Epithelial cell of proximal tubule (primary cell): ENCODE results near the gene NAT9. TPM values are rescaled to one million over a fixed set of nuclear protein-coding genes. Genes with fewer than 3 reads are reported as not detected.

Experiments
- DNase-seq: peaks from one replicate; pipeline ENCODE4 v3.0.0-alpha.2; 2011; ENCODE audit warnings: low read depth
- H3K4me3 ChIP-seq: 2 replicates; pipeline ENCODE4 v1.5.1; 2011; ENCODE audit warnings: low read depth, mild to moderate bottlenecking, low read length
- total RNA-seq: library from RNA; depleted of rRNA; stranded (reverse); fragments of >200 nt; gene quantifications from 2 replicates; pipeline ENCODE4 v1.2.3, GENCODE V29; 2015
- TF ChIP-seq, protein P1 (sequence below): conservative IDR thresholded peaks from 2 replicates; pipeline ENCODE4 v1.5.1; 2012; ENCODE audit warnings: low read depth, mild to moderate bottlenecking, low read length

The NAT9 gene
- total RNA-seq, 1 donor from 2014 or later = 24.5 TPM

DNA sequence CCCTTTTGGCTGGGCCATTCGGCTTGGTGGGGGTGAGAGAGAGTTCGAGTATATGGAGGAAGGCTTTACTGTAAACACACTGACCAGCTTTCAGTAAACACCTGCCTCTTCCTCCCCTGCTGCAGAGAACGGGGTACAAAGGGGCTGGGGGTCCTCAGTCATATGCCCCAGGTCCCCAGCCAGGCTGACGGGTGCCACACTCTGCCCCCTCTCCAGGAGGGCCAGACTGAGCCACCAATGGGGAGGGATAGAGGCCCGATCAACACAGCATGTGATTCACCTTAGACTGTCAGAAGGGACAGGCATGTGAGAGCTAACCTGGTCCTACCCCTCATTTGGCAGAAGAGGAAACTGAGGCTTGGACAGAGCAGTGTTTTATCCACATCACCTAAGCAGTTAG is 14.7 kb downstream of the NAT9 start:
- TF ChIP-seq, protein P1, sequence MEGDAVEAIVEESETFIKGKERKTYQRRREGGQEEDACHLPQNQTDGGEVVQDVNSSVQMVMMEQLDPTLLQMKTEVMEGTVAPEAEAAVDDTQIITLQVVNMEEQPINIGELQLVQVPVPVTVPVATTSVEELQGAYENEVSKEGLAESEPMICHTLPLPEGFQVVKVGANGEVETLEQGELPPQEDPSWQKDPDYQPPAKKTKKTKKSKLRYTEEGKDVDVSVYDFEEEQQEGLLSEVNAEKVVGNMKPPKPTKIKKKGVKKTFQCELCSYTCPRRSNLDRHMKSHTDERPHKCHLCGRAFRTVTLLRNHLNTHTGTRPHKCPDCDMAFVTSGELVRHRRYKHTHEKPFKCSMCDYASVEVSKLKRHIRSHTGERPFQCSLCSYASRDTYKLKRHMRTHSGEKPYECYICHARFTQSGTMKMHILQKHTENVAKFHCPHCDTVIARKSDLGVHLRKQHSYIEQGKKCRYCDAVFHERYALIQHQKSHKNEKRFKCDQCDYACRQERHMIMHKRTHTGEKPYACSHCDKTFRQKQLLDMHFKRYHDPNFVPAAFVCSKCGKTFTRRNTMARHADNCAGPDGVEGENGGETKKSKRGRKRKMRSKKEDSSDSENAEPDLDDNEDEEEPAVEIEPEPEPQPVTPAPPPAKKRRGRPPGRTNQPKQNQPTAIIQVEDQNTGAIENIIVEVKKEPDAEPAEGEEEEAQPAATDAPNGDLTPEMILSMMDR = no peak
- no peak for DNase-seq
- H3K4me3 ChIP-seq = no peak overlapping the region

DNA sequence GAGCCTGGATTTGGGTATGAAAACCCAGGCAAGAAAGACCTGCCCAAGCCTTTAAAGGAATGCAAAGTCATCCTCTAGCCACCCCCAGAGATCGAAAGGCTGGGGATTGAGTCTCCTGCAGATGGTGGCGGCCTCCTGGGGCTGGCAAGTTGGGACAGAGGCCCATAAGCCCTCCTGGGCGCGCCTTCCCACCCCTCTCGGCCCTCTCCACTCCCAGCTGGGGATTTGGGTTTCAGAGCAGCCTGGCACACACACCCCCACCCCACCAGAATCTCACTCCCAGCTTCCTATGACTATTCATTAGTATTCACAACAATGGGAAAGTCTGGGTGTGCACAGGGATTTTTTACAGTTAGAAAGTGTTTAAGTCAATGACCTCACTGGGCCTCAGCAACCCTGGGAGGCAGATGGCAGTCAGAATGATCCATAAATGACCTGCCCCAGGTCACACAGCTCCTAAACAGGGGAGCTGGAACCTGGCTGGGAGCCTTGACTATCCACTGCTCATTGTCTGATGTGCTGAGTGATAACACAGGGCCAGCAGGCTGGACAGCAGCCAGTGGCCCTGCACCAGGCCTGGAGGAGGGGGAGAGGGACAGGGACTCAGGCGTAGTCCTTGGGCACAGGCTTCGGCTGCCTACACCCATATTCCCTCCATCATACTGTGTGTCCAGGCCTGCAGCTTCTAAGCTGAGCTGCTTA is 15.6 kb downstream of the NAT9 start:
- H3K4me3 ChIP-seq = no peak overlapping the region
- TF ChIP-seq, protein P1 = no peak
- no peak for DNase-seq

DNA sequence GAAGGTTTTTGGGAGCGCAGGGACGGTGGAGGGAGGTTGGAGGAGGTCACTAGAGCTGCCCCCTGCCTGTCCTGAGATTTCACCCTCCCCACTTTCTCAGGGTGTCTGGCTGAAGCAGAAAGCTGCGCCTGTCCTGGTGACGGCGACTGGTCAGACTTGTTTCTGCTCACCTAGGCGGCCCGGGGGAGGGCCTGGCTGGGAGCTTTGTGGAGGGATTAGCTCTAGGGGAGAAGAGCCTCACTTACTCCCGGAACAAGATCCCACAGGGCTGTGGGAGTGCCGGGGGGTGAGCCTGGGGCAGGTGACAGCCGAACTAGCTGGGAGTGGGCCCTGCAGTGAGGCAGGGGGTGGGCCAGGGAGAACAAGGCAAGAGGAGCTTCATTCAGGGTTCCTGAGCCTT is 16.2 kb downstream of the NAT9 start:
- no peak for DNase-seq
- TF ChIP-seq, protein P1 = no peak
- no peak overlapping the region for H3K4me3 ChIP-seq

DNA sequence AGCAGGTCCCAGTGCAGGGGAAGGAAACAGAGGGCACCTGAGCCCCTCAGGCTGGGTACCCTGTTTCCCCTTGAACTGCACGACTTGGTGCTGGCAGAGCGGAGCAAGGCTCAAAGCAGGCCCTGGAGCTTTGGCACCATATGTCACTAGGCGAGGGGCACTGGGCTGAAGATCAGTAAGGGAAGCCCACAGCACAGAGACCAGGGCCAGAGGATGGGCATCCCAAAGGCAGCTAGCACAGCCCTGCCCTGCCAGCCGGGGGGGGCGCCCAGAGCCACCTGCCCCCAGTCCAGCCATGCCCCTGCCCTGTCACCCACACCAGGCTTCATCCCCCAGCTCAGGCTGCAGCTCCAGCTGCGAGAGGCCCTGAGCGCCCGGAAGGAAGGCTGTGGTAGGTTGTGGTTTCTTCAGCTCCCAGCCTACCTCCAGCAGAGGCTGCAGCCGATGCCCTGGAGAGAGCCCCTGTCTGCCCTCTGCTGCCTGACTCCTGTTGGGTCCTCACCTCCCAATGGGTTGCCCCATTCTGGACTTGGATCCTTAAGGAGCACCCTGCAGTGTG is 16.8 kb downstream of the NAT9 start:
- H3K4me3 ChIP-seq = no peak overlapping the region
- no peak for DNase-seq
- TF ChIP-seq, protein P1 = peak; percentile 27

GRCh38 chr17:74758848-74759168 is 17.3 kb downstream of the NAT9 start:
- peak overlapping the region; percentile 18 for H3K4me3 ChIP-seq
- no peak for DNase-seq
- TF ChIP-seq, protein P1 = no peak

DNA sequence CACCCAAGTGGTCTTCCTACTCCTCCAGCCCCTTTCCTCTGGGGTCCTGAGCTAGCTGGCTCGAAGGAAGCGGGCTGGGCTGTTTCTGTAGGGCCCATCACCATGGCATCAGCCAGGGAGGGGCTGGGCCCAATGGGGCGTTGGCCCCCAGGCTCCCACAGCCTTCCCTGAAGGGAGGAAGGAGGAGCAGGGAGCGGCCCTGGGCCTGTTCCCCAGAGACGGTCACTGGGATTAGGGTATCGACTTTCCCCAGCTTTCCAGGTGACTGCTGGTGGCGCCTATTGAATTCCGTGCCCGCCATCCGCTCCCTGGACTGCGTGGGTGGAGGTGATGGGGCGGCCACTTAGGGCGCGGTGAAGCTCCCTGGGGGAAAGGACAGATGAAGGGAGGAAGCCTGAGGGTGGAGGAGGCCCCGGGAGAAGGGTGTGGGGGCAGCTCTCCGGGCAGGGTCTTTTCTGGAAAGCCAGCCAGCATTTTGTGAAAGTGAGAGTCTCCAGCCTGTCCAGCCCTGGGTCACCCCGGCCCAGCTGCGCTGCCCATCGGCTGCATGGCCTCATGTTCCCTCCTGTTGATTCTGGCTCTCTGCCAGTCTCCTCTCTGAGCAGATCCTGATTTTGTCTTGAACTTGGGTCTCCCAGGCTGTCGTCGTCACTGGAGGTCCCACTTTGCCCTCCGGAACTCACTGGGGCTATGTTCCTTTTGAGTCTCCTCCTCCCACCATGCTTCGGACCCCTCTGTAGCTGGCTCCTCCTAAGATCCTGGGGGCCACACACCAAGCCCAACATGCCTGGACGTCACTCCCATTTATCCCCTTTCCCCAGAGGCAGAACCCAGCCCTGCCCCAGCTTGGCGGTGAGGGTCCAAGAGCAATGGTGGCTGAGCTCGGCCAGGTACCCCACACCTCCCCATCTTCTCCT is 18.0 kb downstream of the NAT9 start:
- H3K4me3 ChIP-seq = peak overlapping the region; percentile 18
- TF ChIP-seq, protein P1 = no peak
- no peak for DNase-seq
